Measurements from ENCODE around the gene NEK9.
"Not testable (repeated sequence)": the region's sequence is repeated elsewhere in the genome, so short reads cannot be mapped to it uniquely, and the experiment has no call there.

NEK9 gene

GRCh38 chr14:75101491-75101890, 25.4 kb downstream of the NEK9 start:
- DNase-seq (ENCODE audit: low spot score), result peak; percentile 85

GRCh38 chr14:75098682-75099081, 28.2 kb downstream of the NEK9 start:
- no peak for DNase-seq (ENCODE audit: low spot score)

GRCh38 chr14:75098212-75098611, 28.6 kb downstream of the NEK9 start:
- no peak for DNase-seq (ENCODE audit: low spot score)

- DNase-seq (ENCODE audit: low spot score), result no peak
Measured at GRCh38 chr14:75096959-75097358, 29.9 kb downstream of the NEK9 start.

GRCh38 chr14:75095690-75096089, 31.2 kb downstream of the NEK9 start:
- no peak for DNase-seq (ENCODE audit: low spot score)

GRCh38 chr14:75094896-75095295, 32.0 kb downstream of the NEK9 start:
- no peak for DNase-seq (ENCODE audit: low spot score)

- DNase-seq (ENCODE audit: low spot score), result no peak
Measured at GRCh38 chr14:75092698-75093097, 34.1 kb downstream of the NEK9 start.

- no peak for DNase-seq (ENCODE audit: low spot score)
Measured at GRCh38 chr14:75091251-75091650, 35.6 kb downstream of the NEK9 start.

- no peak for DNase-seq (ENCODE audit: low spot score)
Measured at GRCh38 chr14:75090353-75090752, 36.5 kb downstream of the NEK9 start.

- peak; percentile 63 for DNase-seq (ENCODE audit: low spot score)
Measured at GRCh38 chr14:75088566-75089373, 38.1 kb downstream of the NEK9 start.

GRCh38 chr14:75088153-75088552, 38.7 kb downstream of the NEK9 start:
- DNase-seq (ENCODE audit: low spot score), result no peak

GRCh38 chr14:75084513-75084912, 42.3 kb downstream of the NEK9 start:
- no peak for DNase-seq (ENCODE audit: low spot score)

- no peak for DNase-seq (ENCODE audit: low spot score)
Measured at GRCh38 chr14:75083271-75083670, 43.6 kb downstream of the NEK9 start.

GRCh38 chr14:75081660-75082229, 45.1 kb downstream of the NEK9 start:
- no peak for DNase-seq (ENCODE audit: low spot score)

GRCh38 chr14:75079521-75079920, 47.3 kb downstream of the NEK9 start:
- no peak for DNase-seq (ENCODE audit: low spot score)

GRCh38 chr14:75077794-75078193, 49.1 kb downstream of the NEK9 start:
- no peak for DNase-seq (ENCODE audit: low spot score)

GRCh38 chr14:75070383-75070782, 56.5 kb downstream of the NEK9 start:
- DNase-seq (ENCODE audit: low spot score), result no peak

- no peak for DNase-seq (ENCODE audit: low spot score)
Measured at GRCh38 chr14:75069811-75070145, 57.1 kb downstream of the NEK9 start.

- peak; percentile 84 for DNase-seq (ENCODE audit: low spot score)
Measured at GRCh38 chr14:75069121-75069810, 57.6 kb downstream of the NEK9 start, which contains the start of gene ZC2HC1C. Gene ZC2HC1C, plus strand, starts transcription at chr14:75069641. Its CDS starts 933 bp downstream, at chr14:75070574.

GRCh38 chr14:75068294-75069120, 58.3 kb downstream of the NEK9 start:
- DNase-seq (ENCODE audit: low spot score), result no peak

- DNase-seq (ENCODE audit: low spot score), result not testable (repeated sequence)
Measured at GRCh38 chr14:75067765-75068164, 59.1 kb downstream of the NEK9 start.

- DNase-seq (ENCODE audit: low spot score), result peak; percentile 50
Measured at GRCh38 chr14:75067212-75067611, 59.6 kb downstream of the NEK9 start.

Data from COLO829 (cell line).